SK-N-SH (cell line): Measurements from ENCODE around the gene KNDC1.

Source experiments
- POLR2AphosphoS5 ChIP-seq: IDR thresholded peaks from 2 replicates; pipeline ENCODE4 v1.6.1; 2012; ENCODE audit warnings: low read depth, low read length
- TF ChIP-seq, protein P1 (sequence below): IDR thresholded peaks from 2 replicates; pipeline ENCODE4 v1.4.0; 2012; ENCODE audit warnings: low read depth, borderline replicate concordance

- TF ChIP-seq, protein P1, sequence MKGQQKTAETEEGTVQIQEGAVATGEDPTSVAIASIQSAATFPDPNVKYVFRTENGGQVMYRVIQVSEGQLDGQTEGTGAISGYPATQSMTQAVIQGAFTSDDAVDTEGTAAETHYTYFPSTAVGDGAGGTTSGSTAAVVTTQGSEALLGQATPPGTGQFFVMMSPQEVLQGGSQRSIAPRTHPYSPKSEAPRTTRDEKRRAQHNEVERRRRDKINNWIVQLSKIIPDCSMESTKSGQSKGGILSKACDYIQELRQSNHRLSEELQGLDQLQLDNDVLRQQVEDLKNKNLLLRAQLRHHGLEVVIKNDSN, result no peak
- TF ChIP-seq POLR2AphosphoS5, result no peak
Measured at GRCh38 chr10:133124357-133125211, 35.4 kb upstream of the KNDC1 start.
